Liver (tissue), 9 donors: ENCODE measurements around the gene CD52. TPM values are rescaled to one million over a fixed set of nuclear protein-coding genes. Genes with fewer than 3 reads are reported as not detected.

Experiments
- DNase-seq: peaks from one replicate; pipeline ENCODE4 v3.0.0-alpha.2; 2017; ENCODE audit warnings: low spot score
- H3K27ac ChIP-seq, 2 donors: one replicate each; pipeline ENCODE4 v1.7.0; 2013; ENCODE audit warnings: inconsistent platforms in 2 of 2, low read length in 2 of 2, control low read depth in 1 of 2, low read depth in 1 of 2, mild to moderate bottlenecking in 1 of 2
- H3K27me3 ChIP-seq, 4 donors: one replicate each; pipeline versions ENCODE4 v1.6.1 to v1.7.0; 2013; ENCODE audit warnings: low read length in 3 of 4, inconsistent platforms in 1 of 4, mild to moderate bottlenecking in 1 of 4, moderate library complexity in 1 of 4; ENCODE audit not compliant: control insufficient read depth in 4 of 4, insufficient read depth in 4 of 4
- H3K36me3 ChIP-seq, 4 donors: one replicate each; pipeline versions ENCODE4 v1.6.1 to v1.7.0; 2013; ENCODE audit warnings: low read length in 3 of 4, mild to moderate bottlenecking in 3 of 4, low read depth in 1 of 4, moderate library complexity in 1 of 4; ENCODE audit not compliant: control insufficient read depth in 4 of 4, insufficient read depth in 3 of 4
- H3K4me1 ChIP-seq, 4 donors: one replicate each; pipeline versions ENCODE4 v1.6.1 to v1.7.0; 2013; ENCODE audit warnings: low read length in 3 of 4, mild to moderate bottlenecking in 3 of 4, moderate library complexity in 1 of 4; ENCODE audit not compliant: control insufficient read depth in 4 of 4, insufficient read depth in 4 of 4
- H3K4me3 ChIP-seq, 3 donors: one replicate each; pipeline versions ENCODE4 v1.6.1 to v1.7.0; 2013; ENCODE audit warnings: low read length in 3 of 3, control low read depth in 1 of 3, low read depth in 1 of 3, mild to moderate bottlenecking in 1 of 3
- H3K9ac ChIP-seq, 2 donors: one replicate each; pipeline ENCODE4 v1.7.0; 2013; ENCODE audit warnings: low read length in 2 of 2, mild to moderate bottlenecking in 2 of 2, moderate library complexity in 2 of 2, control low read depth in 1 of 2, low read depth in 1 of 2
- H3K9me3 ChIP-seq, 4 donors: one replicate each; pipeline versions ENCODE4 v1.6.1 to v1.7.0; 2013; ENCODE audit warnings: low read length in 3 of 4; ENCODE audit not compliant: control insufficient read depth in 4 of 4
- ATF3 ChIP-seq: IDR thresholded peaks from 2 replicates; pipeline ENCODE4 v1.6.1; 2016; ENCODE audit warnings: antibody characterized with exemption
- CTCF ChIP-seq: fragments of 150-350 bp; IDR thresholded peaks from 2 replicates; pipeline ENCODE4 v1.5.1; 2017; ENCODE audit warnings: improper control_type of control experiment, low read depth, low read length; ENCODE audit not compliant: missing input control
- FOXA1 ChIP-seq: IDR thresholded peaks from 2 replicates; pipeline ENCODE4 v1.6.1; 2016; ENCODE audit warnings: antibody characterized with exemption
- FOXA2 ChIP-seq: IDR thresholded peaks from 2 replicates; pipeline ENCODE4 v1.6.1; 2016; ENCODE audit warnings: antibody characterized with exemption
- GABPA ChIP-seq, 2 donors: IDR thresholded peaks in 1 of 2; conservative IDR thresholded peaks in 1 of 2; 2 replicates each; pipeline ENCODE4 v1.6.1; 2016; ENCODE audit warnings: antibody characterized with exemption in 2 of 2, mild to moderate bottlenecking in 1 of 2, moderate library complexity in 1 of 2
- HNF4A ChIP-seq, 2 donors: conservative IDR thresholded peaks; 2 replicates each; pipeline ENCODE4 v1.6.1; 2016; ENCODE audit warnings: antibody characterized with exemption in 2 of 2, mild to moderate bottlenecking in 2 of 2
- HNF4G ChIP-seq: IDR thresholded peaks from 2 replicates; pipeline ENCODE4 v1.6.1; 2016; ENCODE audit warnings: antibody characterized with exemption
- JUND ChIP-seq, 2 donors: IDR thresholded peaks; 2 replicates each; pipeline ENCODE4 v1.6.1; 2016; ENCODE audit warnings: antibody characterized with exemption in 2 of 2
- MAX ChIP-seq: IDR thresholded peaks from 2 replicates; pipeline ENCODE4 v1.6.1; 2016; ENCODE audit warnings: antibody characterized with exemption
- NR2F2 ChIP-seq: IDR thresholded peaks from 2 replicates; pipeline ENCODE4 v1.6.1; 2016; ENCODE audit warnings: antibody characterized with exemption
- RAD21 ChIP-seq, 2 donors: IDR thresholded peaks; 2 replicates each; pipeline ENCODE4 v1.6.1; 2016; ENCODE audit warnings: antibody characterized with exemption in 2 of 2, mild to moderate bottlenecking in 2 of 2
- REST ChIP-seq: IDR thresholded peaks from 2 replicates; pipeline ENCODE4 v1.6.1; 2016; ENCODE audit warnings: antibody characterized with exemption, mild to moderate bottlenecking
- RXRA ChIP-seq, 2 donors: IDR thresholded peaks; 2 replicates each; pipeline ENCODE4 v1.6.1; 2017 to 2018; ENCODE audit warnings: antibody characterized with exemption in 2 of 2, mild to moderate bottlenecking in 1 of 2
- SP1 ChIP-seq: IDR thresholded peaks from 2 replicates; pipeline ENCODE4 v1.6.1; 2018; ENCODE audit warnings: antibody characterized with exemption, mild to moderate bottlenecking
- TAF1 ChIP-seq: conservative IDR thresholded peaks from 2 replicates; pipeline ENCODE4 v1.6.1; 2016; ENCODE audit warnings: antibody characterized with exemption, mild to moderate bottlenecking
- YY1 ChIP-seq: IDR thresholded peaks from 2 replicates; pipeline ENCODE4 v1.6.1; 2016; ENCODE audit warnings: antibody characterized with exemption, mild to moderate bottlenecking
- ZBTB33 ChIP-seq: IDR thresholded peaks from 2 replicates; pipeline ENCODE4 v1.6.1; 2016; ENCODE audit warnings: antibody characterized with exemption
- WGBS: extraction: QIAGEN DNeasy Blood & Tissue Kit; methylation state at CpG from one replicate; pipeline ENCODE4 v1.1.7; 2013; 5-methylcytosine and 5-hydroxymethylcytosine counted together
- polyA plus RNA-seq, 2 donors: library from polyadenylated mRNA; stranded (reverse) in 1 of 2; unstranded in 1 of 2; fragments of 200-250 nt in 1 of 2; fragments of >200 nt in 1 of 2; fragmentation: Nextera tagmentation in 1 of 2; extraction: Ambion mirVana in 1 of 2; gene quantifications; one replicate each; pipeline versions ENCODE4 v1.2.1 to v1.2.3, GENCODE V29; 2013 to 2015
- total RNA-seq, 2 donors: library from RNA; depleted of rRNA; stranded (reverse); fragments of >200 nt; gene quantifications; one replicate each; pipeline ENCODE4 v1.2.3, GENCODE V29; 2014
- donor health status: healthy.
- donor health status: healthy.
- donor health status: healthy.
- donor health status: healthy.
- donor health status: healthy.

CD52 gene
- total and polyA plus RNA-seq, 4 donors: 1.7 to 16.4 (median 8.9) TPM

GRCh38 chr1:26362331-26362730 lies 44.6 kb downstream of the CD52 start:
- no peak overlapping the region for H3K27ac ChIP-seq
- no peak overlapping the region for H3K9ac ChIP-seq
- WGBS: 90% methylated on average over 3 of the region's 3 CpGs
- H3K36me3 ChIP-seq: no peaks in the 10 kb centered on the region
- no peak for TF ChIP-seq HNF4A (conservative IDR thresholded peaks at IDR 0.05)
- no peak for TF ChIP-seq ZBTB33
- TF ChIP-seq NR2F2: no peak
- no peak for TF ChIP-seq ATF3
- TF ChIP-seq FOXA2: no peak
- no peak for TF ChIP-seq SP1
- no peak for TF ChIP-seq RXRA (IDR thresholded peaks at IDR 0.05)
- TF ChIP-seq GABPA (IDR thresholded peaks at IDR 0.05 in 1 of 2, conservative IDR thresholded peaks at IDR 0.05 in 1 of 2): no peak
- TF ChIP-seq REST: no peak
- TF ChIP-seq JUND (IDR thresholded peaks at IDR 0.05): no peak
- TF ChIP-seq HNF4G: no peak
- TF ChIP-seq YY1: no peak
- TF ChIP-seq RAD21 (IDR thresholded peaks at IDR 0.05): no peak
- TF ChIP-seq FOXA1: no peak
- TF ChIP-seq CTCF: no peak
- no peak for TF ChIP-seq MAX
- TF ChIP-seq TAF1: no peak
- H3K4me3 ChIP-seq: no peak overlapping the region
- DNase-seq: no peak
- H3K9me3 ChIP-seq: no peaks in the 10 kb centered on the region
- H3K4me1 ChIP-seq: peaks cover 3 to 10% (median 4%) of the 10 kb centered on the region in 4 donors
- H3K27me3 ChIP-seq: no peaks in the 10 kb centered on the region
